ENCODE measurements around the gene YWHAE. TPM values are rescaled to one million over a fixed set of nuclear protein-coding genes. Genes with fewer than 3 reads are reported as not detected.
A peak's percentile ranks its signal among the peaks of the same experiment; 100 is the strongest.

YWHAE gene
- total RNA-seq, 2 experiments from 2014 or later, result 116 to 133 TPM

- H3K4me1 Mint-ChIP-seq (ENCODE audit: low read depth), result peaks cover 12% of the 10 kb centered on the region
- H3K9me3 Mint-ChIP-seq, result no peaks in the 10 kb centered on the region
- TF ChIP-seq CTCF (IDR thresholded peaks at IDR 0.05), result no peak
- no peak overlapping the region for H3K4me3 Mint-ChIP-seq
- Histone ChIP-seq H3K4me3 (ENCODE audit: low read length) (no peak overlapping the region), H3K27ac (ENCODE audit: low read depth in 1 of 2, low read length in 2 of 2) (no peak overlapping the region), H3K27me3 (ENCODE audit: control insufficient read depth in 1 of 2, insufficient read depth in 2 of 2, low read length in 2 of 2) (peaks cover 0 to 7% of the 10 kb centered on the region in 2 experiments), H3K4me1 (ENCODE audit: insufficient read depth, low read length) (peaks cover 14% of the 10 kb centered on the region), H3K36me3 (ENCODE audit: insufficient read depth, low read length) (no peaks in the 10 kb centered on the region), H3K9me3 (ENCODE audit: control insufficient read depth in 1 of 2, insufficient read depth in 1 of 2, low read length in 2 of 2) (no peaks in the 10 kb centered on the region)
- DNase-seq, result no peak
- POLR2A ChIA-PET, result no interaction called here
- H3K36me3 Mint-ChIP-seq (ENCODE audit: low read depth), result no peaks in the 10 kb centered on the region
- CTCF ChIA-PET, result no interaction called here
- peaks cover 4% of the 10 kb centered on the region for H3K27me3 Mint-ChIP-seq
- no peak for ATAC-seq (ENCODE audit: poor library complexity)
- no peak overlapping the region for H3K27ac Mint-ChIP-seq
- intact Hi-C loops (cut with DNase I, micrococcal nuclease), result no loop called here
Measured at GRCh38 chr17:1328437-1328836, 71.6 kb downstream of the YWHAE start.

GRCh38 chr17:1325766-1326165 is 74.3 kb downstream of the YWHAE start:
- DNase-seq, result no peak
- no peak for ATAC-seq (ENCODE audit: poor library complexity)
- Mint-ChIP-seq H3K27me3 (peaks cover 11% of the 10 kb centered on the region), H3K27ac (no peak overlapping the region), H3K36me3 (ENCODE audit: low read depth) (no peaks in the 10 kb centered on the region), H3K4me1 (ENCODE audit: low read depth) (no peaks in the 10 kb centered on the region), H3K9me3 (no peaks in the 10 kb centered on the region), H3K4me3 (no peak overlapping the region)
- no peaks in the 10 kb centered on the region for H3K9me3 ChIP-seq (ENCODE audit: control insufficient read depth in 1 of 2, insufficient read depth in 1 of 2, low read length in 2 of 2)
- H3K27me3 ChIP-seq (ENCODE audit: control insufficient read depth in 1 of 2, insufficient read depth in 2 of 2, low read length in 2 of 2), result peaks cover 2 to 7% of the 10 kb centered on the region in 2 experiments
- no peak for TF ChIP-seq CTCF (IDR thresholded peaks at IDR 0.05)
- ChIA-PET CTCF (no interaction called here), POLR2A (no interaction called here)
- no peaks in the 10 kb centered on the region for H3K4me1 ChIP-seq (ENCODE audit: insufficient read depth, low read length)
- no peak overlapping the region for H3K4me3 ChIP-seq (ENCODE audit: low read length)
- intact Hi-C loops (cut with DNase I, micrococcal nuclease), result no loop called here
- H3K27ac ChIP-seq (ENCODE audit: low read depth in 1 of 2, low read length in 2 of 2), result no peak overlapping the region
- H3K36me3 ChIP-seq (ENCODE audit: insufficient read depth, low read length), result no peaks in the 10 kb centered on the region

GRCh38 chr17:1324201-1324771 is 75.7 kb downstream of the YWHAE start:
- H3K4me1 Mint-ChIP-seq (ENCODE audit: low read depth), result no peaks in the 10 kb centered on the region
- intact Hi-C loops (cut with DNase I, micrococcal nuclease), result no loop called here
- H3K27me3 Mint-ChIP-seq, result peaks cover 11% of the 10 kb centered on the region
- Histone ChIP-seq H3K27ac (ENCODE audit: low read depth in 1 of 2, low read length in 2 of 2) (no peak overlapping the region), H3K4me1 (ENCODE audit: insufficient read depth, low read length) (no peaks in the 10 kb centered on the region), H3K4me3 (ENCODE audit: low read length) (no peak overlapping the region), H3K36me3 (ENCODE audit: insufficient read depth, low read length) (no peaks in the 10 kb centered on the region), H3K27me3 (ENCODE audit: control insufficient read depth in 1 of 2, insufficient read depth in 2 of 2, low read length in 2 of 2) (peaks cover 2 to 7% of the 10 kb centered on the region in 2 experiments), H3K9me3 (ENCODE audit: control insufficient read depth in 1 of 2, insufficient read depth in 1 of 2, low read length in 2 of 2) (no peaks in the 10 kb centered on the region)
- POLR2A ChIA-PET, result no interaction called here
- no peak for TF ChIP-seq CTCF (IDR thresholded peaks at IDR 0.05)
- ATAC-seq (ENCODE audit: poor library complexity), result no peak
- no peaks in the 10 kb centered on the region for H3K36me3 Mint-ChIP-seq (ENCODE audit: low read depth)
- no peak overlapping the region for H3K4me3 Mint-ChIP-seq
- no peak overlapping the region for H3K27ac Mint-ChIP-seq
- DNase-seq, result peak in 1 of 14 experiments; percentile 22
- CTCF ChIA-PET, result interaction anchor here (0.6 to 1.0 kb wide), 2 partner anchors 8 to 55 kb away, joined by 3 to 4 read pairs; no protein-coding TSS in a partner anchor
- H3K9me3 Mint-ChIP-seq, result no peaks in the 10 kb centered on the region

Measured in CD4-positive, alpha-beta T cell (primary cell).